Keratinocyte (primary cell): ENCODE data around the gene RAD21L1. TPM values are rescaled to one million over a fixed set of nuclear protein-coding genes. Genes with fewer than 3 reads are reported as not detected.

Experiments
- DNase-seq: peaks from one replicate; pipeline ENCODE4 v3.0.0-alpha.2; 2011; ENCODE audit warnings: low read depth, missing footprints, low spot score
- FAIRE-seq: peaks from 2 replicates; lab custom pipeline; 2011; peaks lifted over from hg19 to GRCh38; lab: Jason Lieb, UNC
- H2AFZ ChIP-seq: 2 replicates; pipeline ENCODE4 v1.6.0; 2012; ENCODE audit warnings: low read length, control low read depth, inconsistent platforms; ENCODE audit not compliant: control insufficient read depth
- H3K27ac ChIP-seq: 2 replicates; pipeline ENCODE4 v1.5.1; 2011; ENCODE audit warnings: low read length; ENCODE audit not compliant: control insufficient read depth, insufficient read depth
- H3K27me3 ChIP-seq: 3 replicates; pipeline ENCODE4 v1.6.0; 2011; ENCODE audit warnings: low read length; ENCODE audit not compliant: control insufficient read depth, insufficient read depth; ENCODE audit errors: extremely low read depth
- H3K36me3 ChIP-seq, 2 experiments: 2 replicates in 1 of 2; 3 replicates in 1 of 2; pipeline ENCODE4 v1.5.1; 2011; ENCODE audit warnings: low read length in 2 of 2, mild to moderate bottlenecking in 1 of 2; ENCODE audit not compliant: control insufficient read depth in 2 of 2, insufficient read depth in 2 of 2; ENCODE audit errors: extremely low read depth in 1 of 2
- H3K4me1 ChIP-seq: 3 replicates; pipeline ENCODE4 v1.5.1; 2011; ENCODE audit warnings: low read length; ENCODE audit not compliant: control insufficient read depth, insufficient read depth; ENCODE audit errors: extremely low read depth
- H3K4me2 ChIP-seq: 3 replicates; pipeline ENCODE4 v1.6.0; 2011; ENCODE audit warnings: low read depth, low read length; ENCODE audit not compliant: control insufficient read depth, insufficient read depth; ENCODE audit errors: extremely low read depth
- H3K4me3 ChIP-seq, 3 experiments: fragments of 200-600 bp in 1 of 3; sonication (generic) in 1 of 3; 2 replicates in 2 of 3; 3 replicates in 1 of 3; pipeline ENCODE4 v1.5.1; 2011 to 2016; ENCODE audit warnings: low read length in 3 of 3, mild to moderate bottlenecking in 3 of 3, control low read depth in 2 of 3, inconsistent platforms in 1 of 3, low read depth in 1 of 3, mixed read lengths in 1 of 3, mixed run types in 1 of 3, moderate library complexity in 1 of 3; ENCODE audit not compliant: control insufficient read depth in 2 of 3, insufficient read depth in 2 of 3; ENCODE audit errors: extremely low read depth in 1 of 3
- H3K79me2 ChIP-seq: 2 replicates; pipeline ENCODE4 v1.6.0; 2012; ENCODE audit warnings: low read length; ENCODE audit not compliant: control insufficient read depth, insufficient read depth
- H3K9ac ChIP-seq: 3 replicates; pipeline ENCODE4 v1.6.0; 2011; ENCODE audit warnings: low read length; ENCODE audit not compliant: control insufficient read depth, insufficient read depth; ENCODE audit errors: extremely low read depth
- H3K9me1 ChIP-seq: 3 replicates; pipeline ENCODE4 v1.6.0; 2011; ENCODE audit warnings: low read length; ENCODE audit not compliant: control insufficient read depth, insufficient read depth; ENCODE audit errors: extremely low read depth
- H3K9me3 ChIP-seq: 2 replicates; pipeline ENCODE4 v1.5.1; 2012; ENCODE audit warnings: low read depth, low read length; ENCODE audit not compliant: control insufficient read depth
- H4K20me1 ChIP-seq: 3 replicates; pipeline ENCODE4 v1.6.0; 2011; ENCODE audit warnings: low read length; ENCODE audit not compliant: control insufficient read depth, insufficient read depth; ENCODE audit errors: extremely low read depth
- CTCF ChIP-seq, 3 experiments: IDR thresholded peaks in 1 of 3; conservative IDR thresholded peaks in 1 of 3; optimal IDR thresholded peaks in 1 of 3; 2 replicates in 2 of 3; 3 replicates in 1 of 3; pipeline versions ENCODE3 to v1.5.1; 2011; ENCODE audit warnings: low read length in 3 of 3, mild to moderate bottlenecking in 3 of 3, moderate library complexity in 2 of 3, control low read depth in 1 of 3, inconsistent platforms in 1 of 3; ENCODE audit not compliant: insufficient read depth in 2 of 3; ENCODE audit errors: extremely low read depth in 1 of 3
- EZH2 ChIP-seq: IDR thresholded peaks from one replicate; pipeline ENCODE4 v1.6.1; 2012; ENCODE audit warnings: inconsistent platforms, mild to moderate bottlenecking, low read length, moderate library complexity
- dilution Hi-C: fragments of 300-500 bp; cut with MboI; formaldehyde crosslinking; loops from one replicate; pipeline ENCODE4 v1.7.0; 2020; ENCODE audit warnings: low sequenced_read_pairs; ENCODE audit not compliant: extremely low pct_ligation_motif_present
- polyA minus RNA-seq, 3 experiments: library from RNA; depleted of rRNA, polyadenylated mRNA; stranded (reverse); fragments of >200 nt; gene quantifications; 1 replicate in 1 of 3; 2 replicates in 1 of 3; 3 replicates in 1 of 3; pipeline ENCODE4 v1.2.3, GENCODE V29; 2011
- polyA plus RNA-seq, 5 experiments: library from polyadenylated mRNA; depleted of rRNA in 3 of 5; stranded (reverse) in 3 of 5; stranded (forward) in 1 of 5; unstranded in 1 of 5; fragments of >200 nt; gene quantifications; 1 replicate in 1 of 5; 2 replicates in 3 of 5; 3 replicates in 1 of 5; pipeline versions ENCODE4 v1.2.1 to v1.2.3, GENCODE V29; 2011 to 2012; ENCODE audit warnings: missing spikeins in 2 of 5, low read depth in 1 of 5, low replicate concordance in 1 of 5

RAD21L1 gene
- polyA plus RNA-seq (0.06 TPM in 1 of 3 replicates, not detected in the others), polyA minus RNA-seq (0.54 TPM in 1 of 3 replicates, not detected in the others)
- not detected for polyA plus RNA-seq (2011; ENCODE audit: low read depth)
- not detected in 2 replicates for polyA plus RNA-seq (2011; cell fraction: cytosol; rRNA removed)
- polyA plus RNA-seq (2011; cell fraction: nucleus; rRNA removed), result not detected in 2 replicates
- polyA plus RNA-seq (2012; ENCODE audit: low replicate concordance), result not detected in 2 replicates
- not detected for polyA minus RNA-seq (2011; cell fraction: cytosol; rRNA and poly(A)+ RNA removed)
- polyA minus RNA-seq (2011; cell fraction: nucleus; rRNA and poly(A)+ RNA removed), result not detected in 2 replicates

GRCh38 chr20:1225783-1226654 lies at the start of gene RAD21L1:
RAD21L1 (plus strand) TSS chr20:1226044; CDS start chr20:1228454, 2,410 bp downstream.
- H3K27ac ChIP-seq, result no peak within 1 kb of the TSS
- H4K20me1 ChIP-seq, result no peaks in the 10 kb centered on the region
- peaks cover 3% of the 10 kb centered on the region for H3K4me1 ChIP-seq
- no peaks in the 10 kb centered on the region for H3K9me3 ChIP-seq
- H3K27me3 ChIP-seq, result peaks cover 24% of the 10 kb centered on the region
- no peaks in the 10 kb centered on the region for H3K36me3 ChIP-seq
- no peaks in the 10 kb centered on the region for H3K9me1 ChIP-seq
- FAIRE-seq, result no peak
- DNase-seq, result no peak
- H3K79me2 ChIP-seq, result no peaks in the 10 kb centered on the region
- TF ChIP-seq EZH2 (peak; percentile 27), CTCF (optimal IDR thresholded peaks at IDR 0.05 in 1 of 3, IDR thresholded peaks at IDR 0.05 in 1 of 3, conservative IDR thresholded peaks at IDR 0.05 in 1 of 3; ENCODE audit: extremely low read depth in 1 of 3, insufficient read depth in 2 of 3, low read length in 3 of 3) (no peak)
- peak within 1 kb of the TSS; percentile 40 to 75 (median 70) for H3K4me3 ChIP-seq
- peak within 1 kb of the TSS; percentile 84 for H2AFZ ChIP-seq
- dilution Hi-C loops, result no loop called here
- H3K4me2 ChIP-seq, result peak within 1 kb of the TSS; percentile 94
- H3K9ac ChIP-seq, result peak within 1 kb of the TSS; percentile 58

- H3K9me1 ChIP-seq, result peaks cover 3% of the 10 kb centered on the region
- no peak overlapping the region for H3K27ac ChIP-seq
- no peak overlapping the region for H3K4me3 ChIP-seq
- peaks cover 0 to 2% of the 10 kb centered on the region in 2 experiments for H3K36me3 ChIP-seq
- no peak for TF ChIP-seq EZH2
- peak in 1 of 3 experiments; percentile 19 for TF ChIP-seq CTCF (optimal IDR thresholded peaks at IDR 0.05 in 1 of 3, IDR thresholded peaks at IDR 0.05 in 1 of 3, conservative IDR thresholded peaks at IDR 0.05 in 1 of 3; ENCODE audit: extremely low read depth in 1 of 3, insufficient read depth in 2 of 3, low read length in 3 of 3)
- dilution Hi-C loops, result no loop called here
- no peak overlapping the region for H3K4me2 ChIP-seq
- no peak overlapping the region for H2AFZ ChIP-seq
- DNase-seq (no peak), FAIRE-seq (no peak)
- H3K79me2 ChIP-seq, result no peaks in the 10 kb centered on the region
- H3K9me3 ChIP-seq, result no peaks in the 10 kb centered on the region
- H3K9ac ChIP-seq, result no peak overlapping the region
- no peaks in the 10 kb centered on the region for H4K20me1 ChIP-seq
- no peaks in the 10 kb centered on the region for H3K4me1 ChIP-seq
- peaks cover 6% of the 10 kb centered on the region for H3K27me3 ChIP-seq
These were observed 48.2 kb upstream of the RAD21L1 start for GRCh38 chr20:1177680-1178079.
